Thyroid gland (tissue), 4 donors: Measurements from ENCODE around the gene TMC6.

Experiments
- POLR2A ChIP-seq, 2 donors: fragments of 450-650 bp; IDR thresholded peaks; one replicate each; pipeline ENCODE4 v1.6.1; 2017; ENCODE audit warnings: antibody characterized with exemption in 2 of 2, mild to moderate bottlenecking in 2 of 2, moderate library complexity in 1 of 2
- TF ChIP-seq, protein P1 (sequence below), 6 experiments: fragments of 200-600 bp in 3 of 6; fragments of 450-650 bp in 3 of 6; sonication (generic) in 3 of 6; IDR thresholded peaks; one replicate each; pipeline ENCODE4 v1.5.1; 2016 to 2019; ENCODE audit warnings: antibody characterized with exemption in 6 of 6, mild to moderate bottlenecking in 2 of 6, inconsistent platforms in 1 of 6, moderate library complexity in 1 of 6

- TF ChIP-seq, protein P1, sequence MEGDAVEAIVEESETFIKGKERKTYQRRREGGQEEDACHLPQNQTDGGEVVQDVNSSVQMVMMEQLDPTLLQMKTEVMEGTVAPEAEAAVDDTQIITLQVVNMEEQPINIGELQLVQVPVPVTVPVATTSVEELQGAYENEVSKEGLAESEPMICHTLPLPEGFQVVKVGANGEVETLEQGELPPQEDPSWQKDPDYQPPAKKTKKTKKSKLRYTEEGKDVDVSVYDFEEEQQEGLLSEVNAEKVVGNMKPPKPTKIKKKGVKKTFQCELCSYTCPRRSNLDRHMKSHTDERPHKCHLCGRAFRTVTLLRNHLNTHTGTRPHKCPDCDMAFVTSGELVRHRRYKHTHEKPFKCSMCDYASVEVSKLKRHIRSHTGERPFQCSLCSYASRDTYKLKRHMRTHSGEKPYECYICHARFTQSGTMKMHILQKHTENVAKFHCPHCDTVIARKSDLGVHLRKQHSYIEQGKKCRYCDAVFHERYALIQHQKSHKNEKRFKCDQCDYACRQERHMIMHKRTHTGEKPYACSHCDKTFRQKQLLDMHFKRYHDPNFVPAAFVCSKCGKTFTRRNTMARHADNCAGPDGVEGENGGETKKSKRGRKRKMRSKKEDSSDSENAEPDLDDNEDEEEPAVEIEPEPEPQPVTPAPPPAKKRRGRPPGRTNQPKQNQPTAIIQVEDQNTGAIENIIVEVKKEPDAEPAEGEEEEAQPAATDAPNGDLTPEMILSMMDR (IDR thresholded peaks at IDR 0.05), result no peak
- TF ChIP-seq POLR2A (IDR thresholded peaks at IDR 0.05), result no peak
Measured at GRCh38 chr17:78089576-78090281, 38.8 kb downstream of the TMC6 start.
